GM21619 (cell line): ENCODE results near the gene MAPRE2.
A peak's percentile ranks its signal among the peaks of the same experiment; 100 is the strongest.

ENCODE experiments used
- ATAC-seq: cut with Tn5 transposase; IDR thresholded peaks from one replicate; pipeline ENCODE4 v1.9.1; 2021; ENCODE audit not compliant: unreplicated experiment

The MAPRE2 gene

GRCh38 chr18:35040988-35041814, at the start of gene MAPRE2:
TSS of gene MAPRE2 (plus strand) at chr18:35041413. CDS start at chr18:35041540, 127 bp downstream.
- peak; percentile 73 for ATAC-seq

- ATAC-seq = no peak
These were observed 49.7 kb upstream of the MAPRE2 start for GRCh38 chr18:34991561-34991960.

- ATAC-seq = no peak
These were observed 47.9 kb upstream of the MAPRE2 start for GRCh38 chr18:34993289-34993688.

GRCh38 chr18:34995746-34996145, 45.5 kb upstream of the MAPRE2 start:
- ATAC-seq = no peak

- no peak for ATAC-seq
These were observed 42.6 kb upstream of the MAPRE2 start for GRCh38 chr18:34998661-34999060.

GRCh38 chr18:34999756-35000289, 41.4 kb upstream of the MAPRE2 start:
- no peak for ATAC-seq

- no peak for ATAC-seq
These were observed 40.8 kb upstream of the MAPRE2 start for GRCh38 chr18:35000457-35000856.

GRCh38 chr18:35002120-35002519, 39.1 kb upstream of the MAPRE2 start:
- no peak for ATAC-seq

- ATAC-seq = peak; percentile 87
These were observed 35.1 kb upstream of the MAPRE2 start for GRCh38 chr18:35005963-35006577.

GRCh38 chr18:35010156-35010555, 31.1 kb upstream of the MAPRE2 start:
- ATAC-seq = no peak

GRCh38 chr18:35010993-35011392, 30.2 kb upstream of the MAPRE2 start:
- no peak for ATAC-seq

GRCh38 chr18:35019933-35020332, 21.3 kb upstream of the MAPRE2 start:
- ATAC-seq = no peak

GRCh38 chr18:35022426-35023001, 18.7 kb upstream of the MAPRE2 start:
- no peak for ATAC-seq

- ATAC-seq = no peak
These were observed 17.0 kb upstream of the MAPRE2 start for GRCh38 chr18:35024196-35024595.

GRCh38 chr18:35024965-35025364, 16.2 kb upstream of the MAPRE2 start:
- no peak for ATAC-seq

GRCh38 chr18:35026407-35027061, 14.7 kb upstream of the MAPRE2 start:
- peak; percentile 36 for ATAC-seq

GRCh38 chr18:35027206-35027605, 14.0 kb upstream of the MAPRE2 start:
- no peak for ATAC-seq

- no peak for ATAC-seq
These were observed 12.7 kb upstream of the MAPRE2 start for GRCh38 chr18:35028536-35028935.

- no peak for ATAC-seq
These were observed 12.1 kb upstream of the MAPRE2 start for GRCh38 chr18:35029103-35029502.

GRCh38 chr18:35029770-35030169, 11.4 kb upstream of the MAPRE2 start:
- peak; percentile 65 for ATAC-seq

- ATAC-seq = peak; percentile 46
These were observed 10.8 kb upstream of the MAPRE2 start for GRCh38 chr18:35030277-35030989.
